Neuronal stem cell (in vitro differentiated cells): ENCODE data around the gene KCNG4.
A peak's percentile ranks its signal among the peaks of the same experiment; 100 is the strongest.

ENCODE experiments used
- DNase-seq: peaks from one replicate; pipeline ENCODE4 v3.0.0-alpha.2; 2013; ENCODE audit warnings: low spot score
- H2AFZ ChIP-seq: one replicate; pipeline ENCODE4 v1.6.1; 2013; ENCODE audit warnings: mild to moderate bottlenecking, low read length, inconsistent platforms
- H2AK5ac ChIP-seq: 2 replicates; pipeline ENCODE4 v1.6.1; 2013; ENCODE audit warnings: low read depth, mild to moderate bottlenecking, inconsistent platforms, low read length, moderate library complexity, mixed read lengths
- H2BK120ac ChIP-seq: 2 replicates; pipeline ENCODE4 v1.6.1; 2013; ENCODE audit warnings: low read depth, mild to moderate bottlenecking, inconsistent platforms, low read length, moderate library complexity, mixed read lengths
- H2BK12ac ChIP-seq: one replicate; pipeline ENCODE4 v1.6.1; 2013; ENCODE audit warnings: low read length, inconsistent platforms
- H2BK15ac ChIP-seq: 2 replicates; pipeline ENCODE4 v1.6.1; 2013; ENCODE audit warnings: mild to moderate bottlenecking, low read length, inconsistent platforms, mixed read lengths
- H2BK5ac ChIP-seq: one replicate; pipeline ENCODE4 v1.6.1; 2013; ENCODE audit warnings: inconsistent platforms, mild to moderate bottlenecking, low read length, moderate library complexity
- H3K14ac ChIP-seq: one replicate; pipeline ENCODE4 v1.6.1; 2013; ENCODE audit warnings: low read length, inconsistent platforms
- H3K18ac ChIP-seq: 2 replicates; pipeline ENCODE4 v1.6.1; 2013; ENCODE audit warnings: low read length, inconsistent platforms
- H3K23ac ChIP-seq: 2 replicates; pipeline ENCODE4 v1.6.1; 2013; ENCODE audit warnings: low read depth, mild to moderate bottlenecking, mixed read lengths, low read length, inconsistent platforms; ENCODE audit not compliant: poor library complexity
- H3K27ac ChIP-seq: replicated peaks from 3 replicates; pipeline ENCODE4 v1.5.1; 2013; ENCODE audit warnings: low read length, inconsistent platforms
- H3K27me3 ChIP-seq, 3 experiments: 2 replicates each; pipeline ENCODE4 v1.6.1; 2013; ENCODE audit warnings: low read length in 3 of 3, mild to moderate bottlenecking in 2 of 3, inconsistent platforms in 1 of 3, low read depth in 1 of 3, mixed read lengths in 1 of 3, moderate library complexity in 1 of 3; ENCODE audit not compliant: control insufficient read depth in 3 of 3, insufficient read depth in 3 of 3
- H3K36me3 ChIP-seq, 2 donors: replicated peaks in 1 of 2; 2 replicates each; pipeline ENCODE4 v1.6.1; 2013; ENCODE audit warnings: low read length in 2 of 2; ENCODE audit not compliant: control insufficient read depth in 2 of 2, insufficient read depth in 2 of 2
- H3K4ac ChIP-seq: 2 replicates; pipeline ENCODE4 v1.6.1; 2013; ENCODE audit warnings: inconsistent platforms, mild to moderate bottlenecking, low read length, moderate library complexity
- H3K4me1 ChIP-seq, 2 donors: 1 replicate in 1 of 2; 2 replicates in 1 of 2; pipeline ENCODE4 v1.6.1; 2013; ENCODE audit warnings: low read length in 2 of 2, low read depth in 1 of 2; ENCODE audit not compliant: control insufficient read depth in 2 of 2, insufficient read depth in 1 of 2
- H3K4me2 ChIP-seq: one replicate; pipeline ENCODE4 v1.6.1; 2013; ENCODE audit warnings: mild to moderate bottlenecking, low read length, inconsistent platforms; ENCODE audit not compliant: insufficient read depth, poor library complexity, severe bottlenecking
- H3K4me3 ChIP-seq, 2 donors: 2 replicates each; pipeline ENCODE4 v1.5.1; 2013; ENCODE audit warnings: low read length in 2 of 2, mild to moderate bottlenecking in 2 of 2, inconsistent platforms in 1 of 2, moderate library complexity in 1 of 2
- H3K79me1 ChIP-seq: one replicate; pipeline ENCODE4 v1.6.1; 2013; ENCODE audit warnings: low read depth, mild to moderate bottlenecking, inconsistent platforms, low read length, moderate library complexity
- H3K9ac ChIP-seq: one replicate; pipeline ENCODE4 v1.6.1; 2013; ENCODE audit warnings: mild to moderate bottlenecking, low read depth, low read length, inconsistent platforms; ENCODE audit not compliant: poor library complexity
- H3K9me3 ChIP-seq, 2 donors: replicated peaks in 1 of 2; 2 replicates each; pipeline versions ENCODE3 to v1.6.1; 2013; ENCODE audit warnings: low read length in 2 of 2, mild to moderate bottlenecking in 2 of 2, inconsistent platforms in 1 of 2, low read depth in 1 of 2, mixed read lengths in 1 of 2, moderate library complexity in 1 of 2; ENCODE audit not compliant: control insufficient read depth in 2 of 2, insufficient read depth in 1 of 2
- H4K8ac ChIP-seq: one replicate; pipeline ENCODE4 v1.6.1; 2013; ENCODE audit warnings: low read depth, mild to moderate bottlenecking, inconsistent platforms, low read length, moderate library complexity
- H4K91ac ChIP-seq: one replicate; pipeline ENCODE4 v1.6.1; 2013; ENCODE audit warnings: low read length, low read depth, mild to moderate bottlenecking, inconsistent platforms; ENCODE audit not compliant: poor library complexity
- WGBS, 2 donors: extraction: QIAGEN DNeasy Blood & Tissue Kit; methylation state at CpG; one replicate each; pipeline ENCODE4 v1.1.7; 2013; ENCODE audit warnings: missing lambda C conversion rate in 2 of 2, mixed read lengths in 1 of 2; ENCODE audit not compliant: insufficient read length in 2 of 2, insufficient replicate concordance in 1 of 2; ENCODE audit errors: extremely low coverage in 2 of 2; 5-methylcytosine and 5-hydroxymethylcytosine counted together

Gene KCNG4

GRCh38 chr16:84215531-84215930, 24.3 kb downstream of the KCNG4 start:
- Histone ChIP-seq H2BK12ac (no peak overlapping the region), H3K9ac (no peak overlapping the region), H3K27me3 (peaks cover 0 to 8% (median 0%) of the 10 kb centered on the region in 3 experiments), H2AK5ac (no peak overlapping the region), H3K4me1 (peaks cover 3 to 9% of the 10 kb centered on the region in 2 donors), H3K9me3 (no peaks in the 10 kb centered on the region), H3K27ac (no peak overlapping the region), H2BK5ac (no peak overlapping the region), H4K91ac (no peak overlapping the region), H3K79me1 (no peaks in the 10 kb centered on the region), H3K14ac (no peak overlapping the region), H2BK15ac (no peak overlapping the region), H3K4me3 (no peak overlapping the region), H2BK120ac (no peak overlapping the region), H4K8ac (no peak overlapping the region), H3K4me2 (no peak overlapping the region), H3K4ac (no peak overlapping the region), H3K18ac (no peak overlapping the region), H3K23ac (no peak overlapping the region), H3K36me3 (no peaks in the 10 kb centered on the region), H2AFZ (no peak overlapping the region)
- no peak for DNase-seq
- WGBS, 2 donors = no CpG with 5 or more reads among the region's 5 CpGs

GRCh38 chr16:84214451-84215066, 25.3 kb downstream of the KCNG4 start:
- Histone ChIP-seq H3K23ac (no peak overlapping the region), H2BK12ac (peak overlapping the region; percentile 2), H3K79me1 (no peaks in the 10 kb centered on the region), H3K14ac (no peak overlapping the region), H3K4ac (no peak overlapping the region), H3K18ac (peak overlapping the region; percentile 5), H2AK5ac (no peak overlapping the region), H2AFZ (no peak overlapping the region), H2BK120ac (no peak overlapping the region), H3K4me1 (peaks cover 3 to 9% of the 10 kb centered on the region in 2 donors), H4K91ac (peak overlapping the region; percentile 20), H3K4me2 (no peak overlapping the region), H3K27ac (no peak overlapping the region), H3K4me3 (no peak overlapping the region), H4K8ac (no peak overlapping the region), H3K9me3 (no peaks in the 10 kb centered on the region), H3K36me3 (no peaks in the 10 kb centered on the region), H3K9ac (no peak overlapping the region), H3K27me3 (peaks cover 0 to 8% (median 0%) of the 10 kb centered on the region in 3 experiments), H2BK15ac (no peak overlapping the region), H2BK5ac (no peak overlapping the region)
- no peak for DNase-seq
- no CpG with 5 or more reads among the region's 15 CpGs for WGBS, 2 donors

GRCh38 chr16:84212631-84213030, 27.2 kb downstream of the KCNG4 start:
- WGBS, 2 donors = no CpG with 5 or more reads among the region's 4 CpGs
- H3K9me3 ChIP-seq = no peaks in the 10 kb centered on the region

GRCh38 chr16:84212154-84212553, 27.7 kb downstream of the KCNG4 start:
- no peak overlapping the region for H4K91ac ChIP-seq
- WGBS, 2 donors = no CpG with 5 or more reads among the region's 4 CpGs

More at GRCh38 chr16:84212631-84213030, 27.2 kb downstream of the KCNG4 start:
- H2BK12ac ChIP-seq = no peak overlapping the region
- no peak overlapping the region for H3K23ac ChIP-seq
- no peak overlapping the region for H3K9ac ChIP-seq
- no peak overlapping the region for H4K91ac ChIP-seq
- H3K4me3 ChIP-seq = no peak overlapping the region
- peaks cover 0 to 13% (median 0%) of the 10 kb centered on the region in 3 experiments for H3K27me3 ChIP-seq
- H2BK15ac ChIP-seq = no peak overlapping the region
- H3K79me1 ChIP-seq = no peaks in the 10 kb centered on the region
- no peak overlapping the region for H2AFZ ChIP-seq
- no peak overlapping the region for H3K4ac ChIP-seq
- H4K8ac ChIP-seq = no peak overlapping the region
- no peak overlapping the region for H3K27ac ChIP-seq
- no peak for DNase-seq
- no peak overlapping the region for H2BK5ac ChIP-seq
- no peaks in the 10 kb centered on the region for H3K36me3 ChIP-seq
- H3K4me2 ChIP-seq = no peak overlapping the region
- H3K18ac ChIP-seq = no peak overlapping the region
- peaks cover 0 to 4% of the 10 kb centered on the region in 2 donors for H3K4me1 ChIP-seq
- H2AK5ac ChIP-seq = no peak overlapping the region
- H2BK120ac ChIP-seq = no peak overlapping the region
- no peak overlapping the region for H3K14ac ChIP-seq

More at GRCh38 chr16:84212154-84212553, 27.7 kb downstream of the KCNG4 start:
- Histone ChIP-seq H3K18ac (no peak overlapping the region), H3K4ac (no peak overlapping the region), H2BK5ac (no peak overlapping the region), H3K27me3 (peaks cover 0 to 16% (median 0%) of the 10 kb centered on the region in 3 experiments), H2BK120ac (no peak overlapping the region), H2AFZ (no peak overlapping the region), H3K27ac (no peak overlapping the region), H3K79me1 (no peaks in the 10 kb centered on the region), H3K36me3 (no peaks in the 10 kb centered on the region), H2BK15ac (no peak overlapping the region), H3K9ac (no peak overlapping the region), H2AK5ac (no peak overlapping the region), H3K4me1 (peaks cover 0 to 4% of the 10 kb centered on the region in 2 donors), H4K8ac (no peak overlapping the region), H3K9me3 (no peaks in the 10 kb centered on the region), H2BK12ac (no peak overlapping the region), H3K14ac (no peak overlapping the region), H3K4me3 (no peak overlapping the region), H3K4me2 (no peak overlapping the region), H3K23ac (no peak overlapping the region)
- DNase-seq = no peak
